GM23338 (cell line): ENCODE measurements around the gene SRSF11. TPM values are rescaled to one million over a fixed set of nuclear protein-coding genes. Genes with fewer than 3 reads are reported as not detected.
"Not testable (repeated sequence)": the region's sequence is repeated elsewhere in the genome, so short reads cannot be mapped to it uniquely, and the experiment has no call there.

ENCODE experiments used
- ATAC-seq: fragments of 200-7000 bp; cut with Tn5 transposase; 3 replicates; pipeline ENCODE4 v1.9.1; 2020
- DNase-seq: peaks from one replicate; pipeline ENCODE4 v3.0.0-alpha.2; 2015; ENCODE audit warnings: low spot score
- H2AFZ ChIP-seq: fragments of 200-600 bp; sonication (generic); 2 replicates; pipeline ENCODE4 v1.8.0; 2016; ENCODE audit warnings: antibody characterized with exemption, mild to moderate bottlenecking, moderate library complexity
- H3F3A ChIP-seq: fragments of 200-600 bp; sonication (generic); replicated peaks from 2 replicates; pipeline ENCODE4 v1.8.0; 2017; ENCODE audit warnings: antibody characterized with exemption, mixed run types, low read depth
- H3K27ac ChIP-seq: fragments of 200-600 bp; sonication (generic); 2 replicates; pipeline ENCODE4 v1.6.1; 2016; ENCODE audit warnings: low read depth
- H3K27me3 ChIP-seq: fragments of 200-600 bp; sonication (generic); 2 replicates; pipeline ENCODE4 v1.8.0; 2016; ENCODE audit warnings: mild to moderate bottlenecking, mixed run types, moderate library complexity; ENCODE audit not compliant: insufficient read depth
- H3K36me3 ChIP-seq: fragments of 200-600 bp; sonication (generic); 2 replicates; pipeline ENCODE4 v1.8.0; 2016; ENCODE audit warnings: mild to moderate bottlenecking; ENCODE audit not compliant: insufficient read depth
- H3K4me1 ChIP-seq: fragments of 200-600 bp; sonication (generic); 2 replicates; pipeline ENCODE4 v1.8.0; 2016; ENCODE audit warnings: mild to moderate bottlenecking, moderate library complexity; ENCODE audit not compliant: insufficient read depth
- H3K4me2 ChIP-seq: fragments of 200-600 bp; sonication (generic); 2 replicates; pipeline ENCODE4 v1.7.1; 2017; ENCODE audit warnings: mixed run types
- H3K4me3 ChIP-seq: fragments of 200-600 bp; sonication (generic); 2 replicates; pipeline ENCODE4 v1.6.1; 2016; ENCODE audit warnings: mixed run types
- H3K79me2 ChIP-seq: fragments of 200-600 bp; sonication (generic); replicated peaks from 2 replicates; pipeline ENCODE4 v1.8.0; 2017; ENCODE audit warnings: mild to moderate bottlenecking; ENCODE audit not compliant: insufficient read depth
- H3K9me2 ChIP-seq: fragments of 200-600 bp; sonication (generic); 2 replicates; pipeline ENCODE4 v1.8.0; 2017; ENCODE audit not compliant: insufficient read depth
- H4K20me1 ChIP-seq: fragments of 200-600 bp; sonication (generic); replicated peaks from 2 replicates; pipeline ENCODE4 v1.8.0; 2017; ENCODE audit warnings: mild to moderate bottlenecking; ENCODE audit not compliant: insufficient read depth
- H3K27ac Mint-ChIP-seq: 2 replicates; pipeline ENCODE4 v1.8.0; 2020; ENCODE audit warnings: inconsistent platforms, mild to moderate bottlenecking, moderate library complexity, mixed read lengths
- H3K27me3 Mint-ChIP-seq: 3 replicates; pipeline ENCODE4 v1.8.0; 2022; ENCODE audit warnings: low read depth, mild to moderate bottlenecking, moderate library complexity, mixed read lengths, inconsistent platforms; ENCODE audit not compliant: insufficient read depth, poor library complexity
- H3K36me3 Mint-ChIP-seq: 3 replicates; pipeline ENCODE4 v1.8.0; 2021; ENCODE audit warnings: low read depth, mild to moderate bottlenecking, inconsistent platforms, moderate library complexity, mixed read lengths
- H3K4me1 Mint-ChIP-seq: 3 replicates; pipeline ENCODE4 v1.8.0; 2020; ENCODE audit warnings: mild to moderate bottlenecking, inconsistent platforms, mixed read lengths
- H3K4me3 Mint-ChIP-seq: 3 replicates; pipeline ENCODE4 v1.8.0; 2021; ENCODE audit warnings: moderate library complexity, mild to moderate bottlenecking, inconsistent platforms, mixed read lengths
- H3K9me3 Mint-ChIP-seq: 3 replicates; pipeline ENCODE4 v1.8.0; 2020; ENCODE audit warnings: moderate library complexity, mild to moderate bottlenecking, inconsistent platforms, mixed read lengths
- CREB1 ChIP-seq: fragments of 250-450 bp; sonication (Bioruptor Pico); IDR thresholded peaks from 2 replicates; pipeline ENCODE4 v1.5.0; 2020; ENCODE audit warnings: low read depth, mild to moderate bottlenecking, moderate library complexity
- CTCF ChIP-seq, 2 experiments: fragments of 200-600 bp in 1 of 2; sonication (generic) in 1 of 2; conservative IDR thresholded peaks; 2 replicates each; pipeline versions ENCODE4 v1.5.1 to v1.6.1; 2016 to 2017; ENCODE audit warnings: antibody characterized with exemption in 2 of 2, low read depth in 2 of 2, mild to moderate bottlenecking in 2 of 2, moderate library complexity in 1 of 2
- ETS1 ChIP-seq: IDR thresholded peaks from 2 replicates; pipeline ENCODE4 v1.6.1; 2016; ENCODE audit warnings: antibody characterized with exemption
- EZH2phosphoT487 ChIP-seq: fragments of 200-600 bp; sonication (generic); IDR thresholded peaks from one replicate; pipeline ENCODE4 v1.8.1; 2018; ENCODE audit warnings: antibody characterized with exemption; ENCODE audit not compliant: unreplicated experiment
- NANOG ChIP-seq: IDR thresholded peaks from 2 replicates; pipeline ENCODE4 v1.6.1; 2016; ENCODE audit warnings: antibody characterized with exemption, borderline replicate concordance
- REST ChIP-seq: IDR thresholded peaks from one replicate; pipeline ENCODE4 v1.6.1; 2018; ENCODE audit warnings: antibody characterized with exemption; ENCODE audit not compliant: unreplicated experiment
- STAT1 ChIP-seq: IDR thresholded peaks from one replicate; pipeline ENCODE4 v1.6.1; 2016; ENCODE audit warnings: antibody characterized with exemption; ENCODE audit not compliant: unreplicated experiment
- ZNF114 ChIP-seq: fragments of 250-450 bp; sonication (Bioruptor Pico); IDR thresholded peaks from 2 replicates; pipeline ENCODE4 v1.5.0; 2020; ENCODE audit warnings: mild to moderate bottlenecking, moderate library complexity
- ZNF462 ChIP-seq: fragments of 250-450 bp; sonication (Bioruptor Pico); IDR thresholded peaks from 2 replicates; pipeline ENCODE4 v1.5.0; 2020; ENCODE audit warnings: mild to moderate bottlenecking, moderate library complexity
- polyA plus RNA-seq: library from polyadenylated mRNA; unstranded; fragments of >200 nt; fragmentation: Nextera tagmentation; extraction: Ambion mirVana; gene quantifications from 2 replicates; pipeline ENCODE4 v1.2.1, GENCODE V29; 2016
- total RNA-seq: library from RNA; depleted of rRNA; stranded (reverse); fragments of >200 nt; shearing (Covaris generic); gene quantifications from 2 replicates; pipeline ENCODE4 v1.2.3, GENCODE V29; 2014

Gene SRSF11
- total and polyA plus RNA-seq, 2 experiments from 2014 or later = 182 to 372 TPM

GRCh38 chr1:70206833-70207232 is 14.3 kb upstream of the SRSF11 start:
- not testable (repeated sequence) for DNase-seq, H3K36me3 ChIP-seq, H3K27me3 Mint-ChIP-seq, ATAC-seq, H2AFZ ChIP-seq, H3K36me3 Mint-ChIP-seq, H3K27ac Mint-ChIP-seq, H4K20me1 ChIP-seq, H3K27ac ChIP-seq, H3K9me2 ChIP-seq, H3K4me1 ChIP-seq, H3F3A ChIP-seq, H3K27me3 ChIP-seq, H3K9me3 Mint-ChIP-seq, H3K4me1 Mint-ChIP-seq
- peaks cover 98% of the 10 kb centered on the region for H3K79me2 ChIP-seq
- H3K4me3 ChIP-seq = peak overlapping the region; percentile 81
- peak overlapping the region; percentile 90 for H3K4me2 ChIP-seq
- peak overlapping the region; percentile 96 for H3K4me3 Mint-ChIP-seq

GRCh38 chr1:70207492-70207891 is 13.7 kb upstream of the SRSF11 start:
- TF ChIP-seq ZNF114 (CRISPR knock-in tag) (no peak), STAT1 (no peak), ETS1 (no peak), NANOG (no peak), EZH2phosphoT487 (no peak), CREB1 (CRISPR knock-in tag) (no peak), CTCF (conservative IDR thresholded peaks at IDR 0.05; ENCODE audit: low read depth in 2 of 2) (no peak), ZNF462 (no peak), REST (no peak)
- H3K36me3 ChIP-seq = no peaks in the 10 kb centered on the region
- no peak for ATAC-seq
- no peak overlapping the region for H2AFZ ChIP-seq
- Mint-ChIP-seq H3K27me3 (peaks cover 7% of the 10 kb centered on the region), H3K36me3 (peaks cover 4% of the 10 kb centered on the region; the same call in 1 of the 3 replicates), H3K9me3 (no peaks in the 10 kb centered on the region), H3K4me1 (peaks cover 9% of the 10 kb centered on the region; the same call in 2 of the 3 replicates), H3K4me3 (peak overlapping the region; percentile 96), H3K27ac (no peak overlapping the region)
- H3K4me2 ChIP-seq = peak overlapping the region; percentile 90; the same call in 1 of the 2 replicates
- H3K79me2 ChIP-seq = peaks cover 98% of the 10 kb centered on the region
- no peaks in the 10 kb centered on the region; the same call in 1 of the 2 replicates for H4K20me1 ChIP-seq
- no peaks in the 10 kb centered on the region for H3F3A ChIP-seq
- no peak overlapping the region for H3K27ac ChIP-seq
- no peak for DNase-seq
- H3K4me1 ChIP-seq = peaks cover 8% of the 10 kb centered on the region
- no peaks in the 10 kb centered on the region for H3K27me3 ChIP-seq
- H3K9me2 ChIP-seq = no peaks in the 10 kb centered on the region
- no peak overlapping the region for H3K4me3 ChIP-seq
